Ovary (tissue), 3 donors: ENCODE data around the gene SIRT3.
A peak's percentile ranks its signal among the peaks of the same experiment; 100 is the strongest.
"Not testable (repeated sequence)": the region's sequence is repeated elsewhere in the genome, so short reads cannot be mapped to it uniquely, and the experiment has no call there.

ENCODE experiments used
- CTCF ChIP-seq, 3 donors: fragments of 450-650 bp in 2 of 3; fragments of 200-600 bp in 1 of 3; IDR thresholded peaks; one replicate each; pipeline versions ENCODE4 v1.5.1 to v1.8.0; 2016 to 2022; ENCODE audit warnings: antibody characterized with exemption in 3 of 3, mild to moderate bottlenecking in 1 of 3
- EP300 ChIP-seq: sonication (generic); formaldehyde crosslinking; IDR thresholded peaks from one replicate; pipeline ENCODE4 v1.6.1; 2017; ENCODE audit warnings: antibody characterized with exemption
- POLR2A ChIP-seq: fragments of 450-650 bp; IDR thresholded peaks from one replicate; pipeline ENCODE4 v1.6.1; 2017; ENCODE audit warnings: antibody characterized with exemption, mild to moderate bottlenecking, moderate library complexity
- donor health status: DM: no; HTN: no; CAD: no.

- TF ChIP-seq CTCF (IDR thresholded peaks at IDR 0.05) = peak in 2 of 3 donors; percentile 10 to 32
- not testable (repeated sequence) for TF ChIP-seq POLR2A, EP300
These were observed 44.4 kb downstream of the SIRT3 start for GRCh38 chr11:191490-192478.
